SKM-1 (cell line): ENCODE results near the gene P4HB.

Source experiments
- DNase-seq: peaks from one replicate; lab custom pipeline; 2025; ENCODE audit not compliant: unreplicated experiment; lab: John Stamatoyannopoulos, UW

The P4HB gene

GRCh38 chr17:81898029-81898866 is 37.9 kb upstream of the P4HB start:
- DNase-seq: no peak

- no peak for DNase-seq
These were observed 35.1 kb upstream of the P4HB start for GRCh38 chr17:81895400-81895799.

- no peak for DNase-seq
These were observed 30.9 kb upstream of the P4HB start for GRCh38 chr17:81891303-81891552.

GRCh38 chr17:81890447-81891302 is 30.3 kb upstream of the P4HB start:
- DNase-seq: no peak

GRCh38 chr17:81889602-81890001 is 29.3 kb upstream of the P4HB start:
- no peak for DNase-seq

- no peak for DNase-seq
These were observed 28.8 kb upstream of the P4HB start for GRCh38 chr17:81888988-81889595.

- DNase-seq: no peak
These were observed 28.0 kb upstream of the P4HB start for GRCh38 chr17:81888105-81888987.

GRCh38 chr17:81885869-81886548 is 25.7 kb upstream of the P4HB start:
- no peak for DNase-seq

GRCh38 chr17:81885454-81885853 is 25.1 kb upstream of the P4HB start:
- DNase-seq: no peak

- DNase-seq: no peak
These were observed 24.6 kb upstream of the P4HB start for GRCh38 chr17:81884968-81885367.

- no peak for DNase-seq
These were observed 24.2 kb upstream of the P4HB start for GRCh38 chr17:81884520-81884919.

- DNase-seq: no peak
These were observed 18.8 kb upstream of the P4HB start for GRCh38 chr17:81879121-81879520.

- DNase-seq: no peak
These were observed 18.0 kb upstream of the P4HB start for GRCh38 chr17:81878294-81878693.

- DNase-seq: no peak
These were observed 17.2 kb upstream of the P4HB start for GRCh38 chr17:81877569-81877968.

GRCh38 chr17:81871387-81872230 is 11.3 kb upstream of the P4HB start:
- DNase-seq: peak; percentile 76

- DNase-seq: no peak
These were observed 10.6 kb upstream of the P4HB start, which contains the start of gene ARHGDIA for GRCh38 chr17:81870981-81871386. TSS of gene ARHGDIA (minus strand) at chr17:81871337. CDS start at chr17:81869930, 1,407 bp downstream.

- DNase-seq: no peak
These were observed 10.0 kb upstream of the P4HB start for GRCh38 chr17:81870131-81870980.
